Measurements from ENCODE around the gene EOLA1.
A peak's percentile ranks its signal among the peaks of the same experiment; 100 is the strongest.
"Not testable (repeated sequence)": the region's sequence is repeated elsewhere in the genome, so short reads cannot be mapped to it uniquely, and the experiment has no call there.

EOLA1 gene

DNA sequence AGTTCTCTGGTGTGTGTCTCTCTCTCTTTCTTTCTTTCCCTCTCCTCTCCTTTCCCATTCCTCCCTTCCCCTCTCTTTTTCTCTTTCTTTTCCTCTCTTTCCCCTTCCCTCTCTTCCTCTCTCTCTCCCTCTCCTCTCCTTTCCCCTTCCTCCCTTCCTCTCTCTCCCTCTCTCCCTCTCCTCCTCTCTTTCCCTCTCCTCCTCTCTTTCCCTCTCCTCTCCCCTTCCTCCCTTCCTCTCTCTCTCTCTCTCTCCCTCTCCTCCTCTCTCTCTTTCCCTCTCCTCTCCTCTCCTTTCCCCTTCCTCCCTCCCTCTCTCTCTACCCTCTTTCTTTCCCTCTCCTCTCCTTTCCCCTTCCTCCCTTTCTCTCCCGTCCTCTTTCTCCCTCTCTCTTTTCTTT is 12.4 kb upstream of the EOLA1 start:
- H3K36me3 ChIP-seq (replicated peaks), result no peaks in the 10 kb centered on the region
- in situ Hi-C loops (cut with HindIII; ENCODE audit: low pct_ligation_motif_present, low sequenced_read_pairs), result no loop called here
- H3K27ac ChIP-seq, result no peak overlapping the region
- TF ChIP-seq, protein P1, sequence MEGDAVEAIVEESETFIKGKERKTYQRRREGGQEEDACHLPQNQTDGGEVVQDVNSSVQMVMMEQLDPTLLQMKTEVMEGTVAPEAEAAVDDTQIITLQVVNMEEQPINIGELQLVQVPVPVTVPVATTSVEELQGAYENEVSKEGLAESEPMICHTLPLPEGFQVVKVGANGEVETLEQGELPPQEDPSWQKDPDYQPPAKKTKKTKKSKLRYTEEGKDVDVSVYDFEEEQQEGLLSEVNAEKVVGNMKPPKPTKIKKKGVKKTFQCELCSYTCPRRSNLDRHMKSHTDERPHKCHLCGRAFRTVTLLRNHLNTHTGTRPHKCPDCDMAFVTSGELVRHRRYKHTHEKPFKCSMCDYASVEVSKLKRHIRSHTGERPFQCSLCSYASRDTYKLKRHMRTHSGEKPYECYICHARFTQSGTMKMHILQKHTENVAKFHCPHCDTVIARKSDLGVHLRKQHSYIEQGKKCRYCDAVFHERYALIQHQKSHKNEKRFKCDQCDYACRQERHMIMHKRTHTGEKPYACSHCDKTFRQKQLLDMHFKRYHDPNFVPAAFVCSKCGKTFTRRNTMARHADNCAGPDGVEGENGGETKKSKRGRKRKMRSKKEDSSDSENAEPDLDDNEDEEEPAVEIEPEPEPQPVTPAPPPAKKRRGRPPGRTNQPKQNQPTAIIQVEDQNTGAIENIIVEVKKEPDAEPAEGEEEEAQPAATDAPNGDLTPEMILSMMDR (IDR thresholded peaks at IDR 0.05; ENCODE audit: low read depth, low read length, missing control alignments), result no peak
- H3K4me3 ChIP-seq (ENCODE audit: low read depth, low read length), result no peak overlapping the region
- H3K27me3 ChIP-seq (replicated peaks), result no peaks in the 10 kb centered on the region
- DNase-seq, result no peak

DNA sequence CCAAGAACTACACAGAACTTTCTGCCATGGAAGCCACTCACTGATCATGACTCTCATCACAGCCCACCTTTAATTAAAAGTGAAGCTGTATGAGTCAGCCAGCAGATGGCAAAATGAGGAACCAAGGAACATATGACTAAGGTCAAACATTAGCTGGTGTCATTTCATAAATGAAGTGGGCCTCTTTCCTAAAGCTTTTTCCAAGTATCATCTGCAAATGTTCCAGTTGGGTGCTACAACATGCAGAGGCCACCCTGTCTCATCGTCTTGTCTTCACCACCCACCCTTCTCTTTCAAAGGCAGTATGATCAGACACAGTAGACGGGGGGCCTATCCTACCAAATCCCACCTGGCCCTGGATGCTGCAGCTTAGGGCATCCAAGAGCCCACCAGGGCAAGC is 9.2 kb upstream of the EOLA1 start:
- H3K4me3 ChIP-seq (ENCODE audit: low read depth, low read length), result no peak overlapping the region
- no peak overlapping the region for H3K27ac ChIP-seq
- TF ChIP-seq, protein P1 (IDR thresholded peaks at IDR 0.05; ENCODE audit: low read depth, low read length, missing control alignments), result no peak
- no peaks in the 10 kb centered on the region for H3K36me3 ChIP-seq (replicated peaks)
- in situ Hi-C loops (cut with HindIII; ENCODE audit: low pct_ligation_motif_present, low sequenced_read_pairs), result no loop called here
- H3K27me3 ChIP-seq (replicated peaks), result no peaks in the 10 kb centered on the region
- DNase-seq, result no peak

GRCh38 chrX:149532868-149533267 is 7.9 kb upstream of the EOLA1 start:
- H3K27me3 ChIP-seq (replicated peaks); in situ Hi-C loops (cut with HindIII; ENCODE audit: low pct_ligation_motif_present, low sequenced_read_pairs); H3K36me3 ChIP-seq (replicated peaks); H3K27ac ChIP-seq; H3K4me3 ChIP-seq (ENCODE audit: low read depth, low read length); DNase-seq: not testable (repeated sequence)

DNA sequence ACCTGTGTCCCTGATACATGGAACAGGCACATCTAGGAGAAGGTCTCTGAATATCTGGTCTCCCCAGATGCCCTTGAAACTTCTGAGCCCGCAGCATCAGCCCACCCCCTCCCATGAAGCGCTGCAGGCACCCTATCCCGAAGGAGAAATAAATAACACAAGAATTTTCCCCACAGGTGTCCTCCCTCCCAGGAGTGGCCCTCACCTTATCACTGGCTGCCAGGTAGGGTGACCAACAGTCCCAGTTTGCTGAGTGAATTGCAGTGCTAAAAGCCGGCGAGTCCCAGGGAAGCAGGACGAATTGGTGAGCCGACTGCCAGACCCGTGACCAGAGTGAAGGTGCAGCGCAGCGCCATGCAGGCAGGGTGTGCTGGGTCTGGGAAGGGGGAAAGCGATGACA is 6.8 kb upstream of the EOLA1 start:
- DNase-seq; H3K27me3 ChIP-seq (replicated peaks); H3K4me3 ChIP-seq (ENCODE audit: low read depth, low read length); in situ Hi-C loops (cut with HindIII; ENCODE audit: low pct_ligation_motif_present, low sequenced_read_pairs); H3K27ac ChIP-seq; H3K36me3 ChIP-seq (replicated peaks): not testable (repeated sequence)

DNA sequence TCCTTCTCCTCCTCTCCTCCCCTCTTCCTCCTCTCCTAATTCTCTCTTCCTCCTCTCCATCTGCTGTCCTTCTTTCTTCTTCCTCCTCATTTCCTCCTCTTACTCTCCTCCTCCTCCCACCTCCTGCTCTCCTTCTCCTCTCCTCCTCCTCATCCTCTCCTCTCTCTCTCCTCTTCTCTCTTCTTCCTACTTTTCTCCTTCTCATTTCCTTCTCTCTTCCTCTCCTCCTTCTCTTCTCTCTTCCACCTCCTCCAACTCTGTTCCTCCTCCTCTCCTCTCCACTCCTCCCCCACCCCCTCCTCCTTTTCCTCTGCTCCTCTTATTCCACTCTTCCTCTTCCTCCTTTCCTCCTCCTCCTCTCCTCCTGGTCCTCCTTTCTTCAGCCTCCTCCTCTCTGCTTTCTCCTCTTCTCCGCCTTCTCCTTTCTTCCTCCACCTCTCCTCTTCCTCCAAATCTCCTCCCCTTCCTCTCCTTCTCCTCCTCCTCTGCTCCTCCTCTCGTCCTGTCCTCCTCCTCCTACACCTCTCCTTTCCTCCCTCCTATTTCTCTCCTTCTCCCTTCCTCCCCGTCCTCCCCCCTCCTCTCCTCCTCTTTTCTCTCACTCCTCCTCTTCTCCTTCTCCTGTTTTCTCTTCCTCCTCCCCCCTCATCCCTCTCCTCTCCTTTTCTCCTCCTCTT is 5.7 kb upstream of the EOLA1 start:
- in situ Hi-C loops (cut with HindIII; ENCODE audit: low pct_ligation_motif_present, low sequenced_read_pairs); H3K36me3 ChIP-seq (replicated peaks); H3K27me3 ChIP-seq (replicated peaks); H3K4me3 ChIP-seq (ENCODE audit: low read depth, low read length); H3K27ac ChIP-seq; DNase-seq: not testable (repeated sequence)

- H3K27ac ChIP-seq; H3K36me3 ChIP-seq (replicated peaks); H3K27me3 ChIP-seq (replicated peaks); in situ Hi-C loops (cut with HindIII; ENCODE audit: low pct_ligation_motif_present, low sequenced_read_pairs); DNase-seq; H3K4me3 ChIP-seq (ENCODE audit: low read depth, low read length): not testable (repeated sequence)
Measured at GRCh38 chrX:149537474-149537873, 3.3 kb upstream of the EOLA1 start.

DNA sequence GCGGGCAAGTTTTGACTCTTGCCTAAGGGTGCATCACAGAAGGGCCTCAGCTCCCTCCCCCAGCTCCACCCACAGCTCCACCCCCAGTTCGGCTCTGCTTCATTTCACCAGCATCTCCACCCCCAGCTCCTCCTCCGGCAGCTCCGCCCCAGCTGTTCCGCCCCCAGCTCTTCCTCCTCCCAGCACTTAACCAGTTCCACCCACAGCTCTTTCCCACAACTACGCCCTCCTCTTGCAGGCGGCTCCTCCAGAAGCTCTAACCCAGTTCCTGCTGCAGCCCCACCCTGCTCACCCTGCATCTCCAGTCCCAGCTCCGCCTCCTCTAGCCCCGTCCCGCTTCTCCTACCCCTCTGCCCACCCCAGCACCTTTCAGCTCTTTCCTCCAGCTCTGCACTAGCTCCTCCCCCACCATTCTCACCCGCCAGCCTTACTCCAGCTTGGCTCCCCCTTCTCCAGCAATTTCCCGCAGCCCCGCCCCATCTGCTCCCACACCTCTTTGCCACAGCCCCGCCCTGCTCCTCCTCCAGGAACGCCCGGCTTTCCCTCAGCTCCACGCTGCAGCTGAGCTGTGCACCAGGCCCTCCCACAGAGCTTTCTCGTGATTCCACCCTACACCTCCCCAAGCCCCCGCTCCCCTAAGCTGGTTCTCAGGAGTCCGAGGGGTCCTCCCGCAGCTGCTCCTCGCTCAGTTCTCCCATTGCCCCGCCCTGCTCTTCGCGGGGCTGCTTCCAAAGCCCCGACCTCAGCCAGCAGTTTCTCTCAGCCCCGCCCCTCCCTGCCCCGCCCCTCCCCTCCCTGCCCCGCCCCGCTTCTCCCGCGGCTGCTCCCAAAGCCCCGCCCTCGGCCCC is 1.3 kb upstream of the EOLA1 start:
- in situ Hi-C loops (cut with HindIII; ENCODE audit: low pct_ligation_motif_present, low sequenced_read_pairs), result no loop called here
- peak overlapping the region; percentile 54 for H3K4me3 ChIP-seq (ENCODE audit: low read depth, low read length)
- H3K27ac ChIP-seq, result peak overlapping the region; percentile 68

More for the DNA sequence above, 1.3 kb upstream of the EOLA1 start:
- H3K36me3 ChIP-seq (replicated peaks), result no peaks in the 10 kb centered on the region
- H3K27me3 ChIP-seq (replicated peaks), result no peaks in the 10 kb centered on the region
- TF ChIP-seq, protein P1 (IDR thresholded peaks at IDR 0.05; ENCODE audit: low read depth, low read length, missing control alignments), result no peak
- DNase-seq, result peak; percentile 86

All from brain microvascular endothelial cell (primary cell).